Uterus (tissue), 2 donors: ENCODE measurements around the gene MCM6.
"Not testable (repeated sequence)": the region's sequence is repeated elsewhere in the genome, so short reads cannot be mapped to it uniquely, and the experiment has no call there.

Experiments
- CTCF ChIP-seq, 4 experiments: fragments of 200-600 bp in 2 of 4; fragments of 450-650 bp in 2 of 4; sonication (generic) in 2 of 4; IDR thresholded peaks; one replicate each; pipeline ENCODE4 v1.5.1; 2016 to 2019; ENCODE audit warnings: antibody characterized with exemption in 4 of 4, mild to moderate bottlenecking in 2 of 4, moderate library complexity in 1 of 4
- POLR2A ChIP-seq, 2 donors: fragments of 450-650 bp; IDR thresholded peaks; one replicate each; pipeline ENCODE4 v1.6.1; 2016; ENCODE audit warnings: antibody characterized with exemption in 2 of 2, mild to moderate bottlenecking in 1 of 2, moderate library complexity in 1 of 2

GRCh38 chr2:135888587-135888986 is 12.3 kb upstream of the MCM6 start:
- not testable (repeated sequence) for TF ChIP-seq CTCF, POLR2A (IDR thresholded peaks at IDR 0.05)
